ENCODE measurements around the gene TMEFF2. TPM values are rescaled to one million over a fixed set of nuclear protein-coding genes. Genes with fewer than 3 reads are reported as not detected.

The TMEFF2 gene
- total and polyA plus RNA-seq, 2 experiments from 2014 or later, result 1.7 to 2.2 TPM

DNA sequence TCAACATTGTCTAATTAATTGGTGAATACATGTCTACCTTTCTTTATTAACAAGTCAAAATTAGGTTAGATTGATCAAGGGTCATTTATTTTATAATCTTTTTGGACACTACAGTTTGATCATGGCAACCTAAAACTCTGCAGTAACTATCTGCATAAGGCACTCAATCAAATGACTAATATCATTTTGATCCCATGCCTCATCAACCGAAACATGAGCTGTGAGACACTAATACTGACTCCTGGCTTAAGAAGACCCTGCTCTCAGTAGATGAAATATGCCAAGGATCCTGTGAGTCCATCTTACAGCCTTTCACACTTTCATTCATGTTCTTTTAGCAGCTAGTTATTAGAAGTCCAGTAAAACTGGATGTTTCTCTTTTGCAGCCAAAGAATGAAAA is 178.5 kb downstream of the TMEFF2 start (continued):
- TF ChIP-seq, protein P1, sequence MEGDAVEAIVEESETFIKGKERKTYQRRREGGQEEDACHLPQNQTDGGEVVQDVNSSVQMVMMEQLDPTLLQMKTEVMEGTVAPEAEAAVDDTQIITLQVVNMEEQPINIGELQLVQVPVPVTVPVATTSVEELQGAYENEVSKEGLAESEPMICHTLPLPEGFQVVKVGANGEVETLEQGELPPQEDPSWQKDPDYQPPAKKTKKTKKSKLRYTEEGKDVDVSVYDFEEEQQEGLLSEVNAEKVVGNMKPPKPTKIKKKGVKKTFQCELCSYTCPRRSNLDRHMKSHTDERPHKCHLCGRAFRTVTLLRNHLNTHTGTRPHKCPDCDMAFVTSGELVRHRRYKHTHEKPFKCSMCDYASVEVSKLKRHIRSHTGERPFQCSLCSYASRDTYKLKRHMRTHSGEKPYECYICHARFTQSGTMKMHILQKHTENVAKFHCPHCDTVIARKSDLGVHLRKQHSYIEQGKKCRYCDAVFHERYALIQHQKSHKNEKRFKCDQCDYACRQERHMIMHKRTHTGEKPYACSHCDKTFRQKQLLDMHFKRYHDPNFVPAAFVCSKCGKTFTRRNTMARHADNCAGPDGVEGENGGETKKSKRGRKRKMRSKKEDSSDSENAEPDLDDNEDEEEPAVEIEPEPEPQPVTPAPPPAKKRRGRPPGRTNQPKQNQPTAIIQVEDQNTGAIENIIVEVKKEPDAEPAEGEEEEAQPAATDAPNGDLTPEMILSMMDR (conservative IDR thresholded peaks at IDR 0.05; ENCODE audit: low read depth in 2 of 2), result no peak
- TF ChIP-seq, protein P2, sequence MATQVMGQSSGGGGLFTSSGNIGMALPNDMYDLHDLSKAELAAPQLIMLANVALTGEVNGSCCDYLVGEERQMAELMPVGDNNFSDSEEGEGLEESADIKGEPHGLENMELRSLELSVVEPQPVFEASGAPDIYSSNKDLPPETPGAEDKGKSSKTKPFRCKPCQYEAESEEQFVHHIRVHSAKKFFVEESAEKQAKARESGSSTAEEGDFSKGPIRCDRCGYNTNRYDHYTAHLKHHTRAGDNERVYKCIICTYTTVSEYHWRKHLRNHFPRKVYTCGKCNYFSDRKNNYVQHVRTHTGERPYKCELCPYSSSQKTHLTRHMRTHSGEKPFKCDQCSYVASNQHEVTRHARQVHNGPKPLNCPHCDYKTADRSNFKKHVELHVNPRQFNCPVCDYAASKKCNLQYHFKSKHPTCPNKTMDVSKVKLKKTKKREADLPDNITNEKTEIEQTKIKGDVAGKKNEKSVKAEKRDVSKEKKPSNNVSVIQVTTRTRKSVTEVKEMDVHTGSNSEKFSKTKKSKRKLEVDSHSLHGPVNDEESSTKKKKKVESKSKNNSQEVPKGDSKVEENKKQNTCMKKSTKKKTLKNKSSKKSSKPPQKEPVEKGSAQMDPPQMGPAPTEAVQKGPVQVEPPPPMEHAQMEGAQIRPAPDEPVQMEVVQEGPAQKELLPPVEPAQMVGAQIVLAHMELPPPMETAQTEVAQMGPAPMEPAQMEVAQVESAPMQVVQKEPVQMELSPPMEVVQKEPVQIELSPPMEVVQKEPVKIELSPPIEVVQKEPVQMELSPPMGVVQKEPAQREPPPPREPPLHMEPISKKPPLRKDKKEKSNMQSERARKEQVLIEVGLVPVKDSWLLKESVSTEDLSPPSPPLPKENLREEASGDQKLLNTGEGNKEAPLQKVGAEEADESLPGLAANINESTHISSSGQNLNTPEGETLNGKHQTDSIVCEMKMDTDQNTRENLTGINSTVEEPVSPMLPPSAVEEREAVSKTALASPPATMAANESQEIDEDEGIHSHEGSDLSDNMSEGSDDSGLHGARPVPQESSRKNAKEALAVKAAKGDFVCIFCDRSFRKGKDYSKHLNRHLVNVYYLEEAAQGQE (IDR thresholded peaks at IDR 0.05; ENCODE audit: unreplicated experiment), result no peak
- no peak for TF ChIP-seq JUNB (IDR thresholded peaks at IDR 0.05; ENCODE audit: unreplicated experiment)

DNA sequence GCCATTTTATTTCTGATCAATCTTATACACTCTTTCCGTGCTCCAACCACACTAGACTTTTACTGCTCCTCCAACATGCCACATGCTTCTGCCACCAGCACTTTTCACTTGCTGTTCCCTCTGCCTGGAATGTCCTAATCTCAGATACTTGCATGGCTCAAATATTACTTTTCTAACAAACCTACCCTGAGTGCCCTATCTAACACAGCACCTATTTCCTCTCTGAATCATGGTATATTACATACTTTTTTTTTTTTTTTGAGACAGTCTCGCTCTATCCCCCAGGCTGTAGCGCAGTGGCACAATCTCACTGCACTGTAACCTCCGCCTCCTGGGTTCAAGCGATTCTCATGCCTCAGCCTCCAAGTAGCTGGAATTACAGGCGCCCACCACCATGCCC is 181.5 kb downstream of the TMEFF2 start:
- peaks cover 36% of the 10 kb centered on the region for H3K4me1 Mint-ChIP-seq

More for the DNA sequence above, 181.5 kb downstream of the TMEFF2 start:
- Mint-ChIP-seq H3K4me3 (no peak overlapping the region), H3K27ac (no peak overlapping the region), H3K9me3 (no peaks in the 10 kb centered on the region), H3K27me3 (ENCODE audit: insufficient read depth, low read depth, poor library complexity) (peaks cover 1% of the 10 kb centered on the region), H3K36me3 (ENCODE audit: low read depth) (no peaks in the 10 kb centered on the region)
- Histone ChIP-seq H2AFZ (0 out of 2 replicates have a peak overlapping the region, but pooled peaks have one; percentile 2), H3K4me1 (ENCODE audit: insufficient read depth) (peaks cover 8% of the 10 kb centered on the region; the same call in 1 of the 2 replicates), H3K4me2 (no peak overlapping the region), H3K4me3 (no peak overlapping the region), H3K9me2 (ENCODE audit: insufficient read depth) (no peaks in the 10 kb centered on the region), H3K36me3 (ENCODE audit: insufficient read depth) (no peaks in the 10 kb centered on the region), H3K27me3 (ENCODE audit: insufficient read depth) (no peaks in the 10 kb centered on the region), H3F3A (replicated peaks; ENCODE audit: low read depth) (no peaks in the 10 kb centered on the region), H3K27ac (ENCODE audit: low read depth) (no peak overlapping the region), H4K20me1 (replicated peaks; ENCODE audit: insufficient read depth) (no peaks in the 10 kb centered on the region), H3K79me2 (replicated peaks; ENCODE audit: insufficient read depth) (no peaks in the 10 kb centered on the region)
- TF ChIP-seq ZNF331 (CRISPR knock-in tag; IDR thresholded peaks at IDR 0.05; ENCODE audit: low read depth), result no peak
- TF ChIP-seq, protein P1 (conservative IDR thresholded peaks at IDR 0.05; ENCODE audit: low read depth in 2 of 2), result no peak
- ATAC-seq, result no peak
- DNase-seq (ENCODE audit: low spot score), result no peak
